ENCODE measurements around the gene CNGB1. TPM values are rescaled to one million over a fixed set of nuclear protein-coding genes. Genes with fewer than 3 reads are reported as not detected.
A peak's percentile ranks its signal among the peaks of the same experiment; 100 is the strongest.

Gene CNGB1
- total RNA-seq, 1 experiment from 2014 or later: not detected

DNA sequence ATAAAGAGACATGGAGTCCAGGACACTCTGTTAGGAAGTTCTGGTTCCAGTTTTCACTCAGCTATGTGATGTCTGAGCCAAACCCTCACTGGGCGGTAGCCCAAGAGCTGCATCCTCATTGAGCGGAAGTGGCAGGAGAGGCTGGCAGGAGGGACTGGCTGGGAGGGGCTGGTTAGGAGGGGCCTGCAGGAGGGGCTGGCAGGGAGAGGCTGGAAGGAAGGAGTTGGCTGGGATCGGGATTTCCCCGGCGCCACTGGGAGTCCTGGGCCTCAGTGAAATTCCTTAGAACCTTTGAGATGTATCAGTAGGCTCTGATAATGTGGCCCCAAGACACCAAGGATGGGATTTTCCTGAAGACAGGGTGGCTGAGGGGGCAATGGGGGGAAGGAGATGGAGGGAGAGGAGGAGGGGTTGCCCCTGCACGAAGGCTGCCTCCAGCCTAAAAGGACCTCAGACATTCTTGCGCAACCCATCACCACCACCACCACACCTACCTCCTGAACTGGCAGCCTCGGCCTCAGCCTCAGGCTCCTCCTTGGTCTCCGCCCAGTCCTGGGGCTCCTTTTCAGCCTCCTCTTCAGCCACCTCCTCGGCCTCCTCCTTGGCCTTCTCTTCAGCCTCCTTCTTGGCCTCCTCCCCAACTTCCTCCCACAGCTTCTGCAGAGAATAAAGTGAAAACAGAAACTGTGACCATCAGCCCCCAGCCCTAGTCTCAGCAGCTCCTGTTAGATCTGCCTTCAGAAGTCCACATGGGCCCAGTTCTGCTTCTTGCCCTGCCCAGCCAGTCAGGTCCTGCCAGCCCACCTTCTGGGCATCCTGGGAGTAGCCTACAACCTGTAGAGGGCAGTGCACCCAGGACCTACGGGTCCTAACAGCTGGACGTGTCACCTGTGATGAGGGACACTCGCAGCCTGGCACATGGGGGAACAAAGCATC, 31.7 kb downstream of the CNGB1 start:
- ChIA-PET POLR2A (no interaction called here), RAD21 (ENCODE audit: low non-redundant PET in 1 of 2, low total read pairs in 2 of 2, uncharacterized antibody in 2 of 2, unreplicated experiment in 2 of 2) (no interaction called here), CTCF (interaction anchor here (1.2 to 2.2 kb wide), 4 partner anchors 8 to 175 kb away, joined by 3 to 8 read pairs (median 6); no protein-coding TSS in a partner anchor)
- Histone ChIP-seq H3K9me2 (ENCODE audit: insufficient read depth) (no peaks in the 10 kb centered on the region), H3K4me1 (ENCODE audit: control insufficient read depth in 1 of 2, insufficient read depth in 2 of 2, low read length in 2 of 2) (no peaks in the 10 kb centered on the region), H3K4me3 (replicated peaks in 1 of 2; ENCODE audit: low read depth in 1 of 2, low read length in 2 of 2) (no peak overlapping the region), H3K4me2 (ENCODE audit: low read length) (no peak overlapping the region), H3K27me3 (ENCODE audit: insufficient read depth, low read length) (no peaks in the 10 kb centered on the region), H2AFZ (ENCODE audit: low read depth, low read length, poor library complexity, severe bottlenecking) (peak overlapping the region; percentile 60), H3K79me2 (ENCODE audit: insufficient read depth, low read length) (no peaks in the 10 kb centered on the region), H4K20me1 (ENCODE audit: insufficient read depth) (no peaks in the 10 kb centered on the region), H3K27ac (ENCODE audit: low read depth, low read length) (no peak overlapping the region), H3K36me3 (ENCODE audit: control insufficient read depth in 1 of 2, insufficient read depth in 2 of 2, low read length in 2 of 2) (no peaks in the 10 kb centered on the region), H3K9ac (ENCODE audit: low read length) (no peak overlapping the region), H3K9me3 (ENCODE audit: control insufficient read depth in 1 of 2, insufficient read depth in 1 of 2, low read depth in 1 of 2, low read length in 2 of 2) (no peaks in the 10 kb centered on the region)
- ATAC-seq: peak; percentile 85
- DNase-seq (ENCODE audit: low read depth, low spot score): peak; percentile 13
- TF ChIP-seq POLR2A (IDR thresholded peaks at IDR 0.05; ENCODE audit: borderline replicate concordance, extremely low read depth, insufficient read depth, insufficient read length) (no peak), EZH2phosphoT487 (IDR thresholded peaks at IDR 0.05; ENCODE audit: borderline replicate concordance) (no peak), SRF (IDR thresholded peaks at IDR 0.05; ENCODE audit: low read depth) (no peak), JUND (IDR thresholded peaks at IDR 0.05) (no peak), TCF7L2 (IDR thresholded peaks at IDR 0.05; ENCODE audit: borderline replicate concordance, extremely low read depth, insufficient read depth, insufficient read length) (no peak), ELF1 (IDR thresholded peaks at IDR 0.05; ENCODE audit: borderline replicate concordance, low read depth) (no peak), ZFX (IDR thresholded peaks at IDR 0.05) (no peak), CEBPB (IDR thresholded peaks at IDR 0.05; ENCODE audit: low read depth) (peak; percentile 52; the same call in 1 of the 2 replicates), ZNF274 (IDR thresholded peaks at IDR 0.05; ENCODE audit: low read depth, low read length) (no peak), POLR2AphosphoS5 (IDR thresholded peaks at IDR 0.05; ENCODE audit: low read depth, low read length) (no peak), YY1 (IDR thresholded peaks at IDR 0.05; ENCODE audit: extremely low read depth, insufficient replicate concordance, low read depth, low read length) (no peak), RAD21 (IDR thresholded peaks at IDR 0.05; ENCODE audit: low read depth) (0 out of 2 replicates have a peak, but pooled peaks have one; percentile 15), SIN3A (IDR thresholded peaks at IDR 0.05; ENCODE audit: low read depth) (no peak)
- TF ChIP-seq, protein P1, sequence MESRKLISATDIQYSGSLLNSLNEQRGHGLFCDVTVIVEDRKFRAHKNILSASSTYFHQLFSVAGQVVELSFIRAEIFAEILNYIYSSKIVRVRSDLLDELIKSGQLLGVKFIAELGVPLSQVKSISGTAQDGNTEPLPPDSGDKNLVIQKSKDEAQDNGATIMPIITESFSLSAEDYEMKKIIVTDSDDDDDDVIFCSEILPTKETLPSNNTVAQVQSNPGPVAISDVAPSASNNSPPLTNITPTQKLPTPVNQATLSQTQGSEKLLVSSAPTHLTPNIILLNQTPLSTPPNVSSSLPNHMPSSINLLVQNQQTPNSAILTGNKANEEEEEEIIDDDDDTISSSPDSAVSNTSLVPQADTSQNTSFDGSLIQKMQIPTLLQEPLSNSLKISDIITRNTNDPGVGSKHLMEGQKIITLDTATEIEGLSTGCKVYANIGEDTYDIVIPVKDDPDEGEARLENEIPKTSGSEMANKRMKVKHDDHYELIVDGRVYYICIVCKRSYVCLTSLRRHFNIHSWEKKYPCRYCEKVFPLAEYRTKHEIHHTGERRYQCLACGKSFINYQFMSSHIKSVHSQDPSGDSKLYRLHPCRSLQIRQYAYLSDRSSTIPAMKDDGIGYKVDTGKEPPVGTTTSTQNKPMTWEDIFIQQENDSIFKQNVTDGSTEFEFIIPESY (IDR thresholded peaks at IDR 0.05; ENCODE audit: extremely low read depth, insufficient replicate concordance, low read length): no peak
- TF ChIP-seq, protein P2, sequence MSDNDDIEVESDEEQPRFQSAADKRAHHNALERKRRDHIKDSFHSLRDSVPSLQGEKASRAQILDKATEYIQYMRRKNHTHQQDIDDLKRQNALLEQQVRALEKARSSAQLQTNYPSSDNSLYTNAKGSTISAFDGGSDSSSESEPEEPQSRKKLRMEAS (IDR thresholded peaks at IDR 0.05): no peak
- TF ChIP-seq, protein P3, sequence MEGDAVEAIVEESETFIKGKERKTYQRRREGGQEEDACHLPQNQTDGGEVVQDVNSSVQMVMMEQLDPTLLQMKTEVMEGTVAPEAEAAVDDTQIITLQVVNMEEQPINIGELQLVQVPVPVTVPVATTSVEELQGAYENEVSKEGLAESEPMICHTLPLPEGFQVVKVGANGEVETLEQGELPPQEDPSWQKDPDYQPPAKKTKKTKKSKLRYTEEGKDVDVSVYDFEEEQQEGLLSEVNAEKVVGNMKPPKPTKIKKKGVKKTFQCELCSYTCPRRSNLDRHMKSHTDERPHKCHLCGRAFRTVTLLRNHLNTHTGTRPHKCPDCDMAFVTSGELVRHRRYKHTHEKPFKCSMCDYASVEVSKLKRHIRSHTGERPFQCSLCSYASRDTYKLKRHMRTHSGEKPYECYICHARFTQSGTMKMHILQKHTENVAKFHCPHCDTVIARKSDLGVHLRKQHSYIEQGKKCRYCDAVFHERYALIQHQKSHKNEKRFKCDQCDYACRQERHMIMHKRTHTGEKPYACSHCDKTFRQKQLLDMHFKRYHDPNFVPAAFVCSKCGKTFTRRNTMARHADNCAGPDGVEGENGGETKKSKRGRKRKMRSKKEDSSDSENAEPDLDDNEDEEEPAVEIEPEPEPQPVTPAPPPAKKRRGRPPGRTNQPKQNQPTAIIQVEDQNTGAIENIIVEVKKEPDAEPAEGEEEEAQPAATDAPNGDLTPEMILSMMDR (IDR thresholded peaks at IDR 0.05 in 2 of 3, conservative IDR thresholded peaks at IDR 0.05 in 1 of 3; ENCODE audit: borderline replicate concordance in 1 of 3, insufficient read depth in 1 of 3, low read depth in 2 of 3, low read length in 2 of 3): peak in 2 of 3 experiments; percentile 55 to 60; a peak in 3 of 6 replicates
- BruUV-seq (replicated peaks): no TSS peak
- intact Hi-C loops (cut with micrococcal nuclease): no loop called here

Data from HCT116 (cell line).